Glutamatergic neuron (in vitro differentiated cells): ENCODE measurements around the gene MIA2. TPM values are rescaled to one million over a fixed set of nuclear protein-coding genes. Genes with fewer than 3 reads are reported as not detected.

Source experiments
- DNase-seq: peaks from one replicate; pipeline ENCODE4 v3.0.0; 2022
- H3K27ac Mint-ChIP-seq: one replicate; pipeline ENCODE4 v1.8.0; 2020; ENCODE audit warnings: mild to moderate bottlenecking, mixed read lengths, inconsistent platforms; ENCODE audit not compliant: unreplicated experiment
- H3K27me3 Mint-ChIP-seq: one replicate; pipeline ENCODE4 v1.8.0; 2020; ENCODE audit warnings: mild to moderate bottlenecking, moderate library complexity, mixed read lengths, inconsistent platforms; ENCODE audit not compliant: unreplicated experiment
- H3K36me3 Mint-ChIP-seq: one replicate; pipeline ENCODE4 v1.8.0; 2020; ENCODE audit warnings: mild to moderate bottlenecking, mixed read lengths, inconsistent platforms; ENCODE audit not compliant: unreplicated experiment
- H3K4me1 Mint-ChIP-seq: one replicate; pipeline ENCODE4 v1.8.0; 2020; ENCODE audit warnings: mild to moderate bottlenecking, low read depth, mixed read lengths, inconsistent platforms; ENCODE audit not compliant: unreplicated experiment
- H3K4me3 Mint-ChIP-seq: one replicate; pipeline ENCODE4 v1.8.0; 2020; ENCODE audit warnings: mild to moderate bottlenecking, mixed read lengths, inconsistent platforms; ENCODE audit not compliant: unreplicated experiment
- H3K9me3 Mint-ChIP-seq: one replicate; pipeline ENCODE4 v1.8.0; 2020; ENCODE audit warnings: mild to moderate bottlenecking, moderate library complexity, mixed read lengths, inconsistent platforms; ENCODE audit not compliant: unreplicated experiment
- CTCF ChIP-seq: fragments of 200-600 bp; sonication (generic); IDR thresholded peaks from one replicate; pipeline ENCODE4 v1.5.0; 2021; ENCODE audit not compliant: partially characterized antibody, unreplicated experiment
- total RNA-seq: library from RNA; stranded (reverse); fragmentation: NEBNext Ultra II Directional; extraction: Animal tissue kit (Norgen Biotek cat#: 25700); gene quantifications from one replicate; pipeline ENCODE4 v1.2.1, GENCODE V29; 2021; ENCODE audit not compliant: unreplicated experiment

Gene MIA2
- total RNA-seq, 1 donor from 2014 or later = 9.7 TPM

- H3K4me3 Mint-ChIP-seq = no peak overlapping the region
- peaks cover 15% of the 10 kb centered on the region for H3K9me3 Mint-ChIP-seq
- H3K36me3 Mint-ChIP-seq = peaks cover 20% of the 10 kb centered on the region
- H3K4me1 Mint-ChIP-seq = peaks cover 2% of the 10 kb centered on the region
- DNase-seq = no peak
- peaks cover 8% of the 10 kb centered on the region for H3K27me3 Mint-ChIP-seq
- no peak for TF ChIP-seq CTCF
- no peak overlapping the region for H3K27ac Mint-ChIP-seq
Measured at GRCh38 chr14:39364509-39364908, 130.8 kb downstream of the MIA2 start.

GRCh38 chr14:39365354-39365753 is 131.6 kb downstream of the MIA2 start:
- H3K4me3 Mint-ChIP-seq = no peak overlapping the region
- no peak for TF ChIP-seq CTCF
- no peak for DNase-seq
- peaks cover 2% of the 10 kb centered on the region for H3K4me1 Mint-ChIP-seq
- peaks cover 14% of the 10 kb centered on the region for H3K36me3 Mint-ChIP-seq
- H3K27ac Mint-ChIP-seq = no peak overlapping the region
- peaks cover 13% of the 10 kb centered on the region for H3K9me3 Mint-ChIP-seq
- H3K27me3 Mint-ChIP-seq = peaks cover 8% of the 10 kb centered on the region

GRCh38 chr14:39366460-39367386 is 133.0 kb downstream of the MIA2 start:
- peaks cover 8% of the 10 kb centered on the region for H3K27me3 Mint-ChIP-seq

GRCh38 chr14:39367387-39367751 is 133.7 kb downstream of the MIA2 start:
- Mint-ChIP-seq H3K36me3 (peaks cover 14% of the 10 kb centered on the region), H3K9me3 (peaks cover 13% of the 10 kb centered on the region), H3K4me1 (peaks cover 2% of the 10 kb centered on the region), H3K27ac (no peak overlapping the region), H3K4me3 (no peak overlapping the region), H3K27me3 (peaks cover 8% of the 10 kb centered on the region)
- no peak for DNase-seq
- no peak for TF ChIP-seq CTCF

More at GRCh38 chr14:39366460-39367386, 133.0 kb downstream of the MIA2 start:
- DNase-seq = no peak
- Mint-ChIP-seq H3K4me3 (no peak overlapping the region), H3K4me1 (peaks cover 2% of the 10 kb centered on the region), H3K9me3 (peaks cover 13% of the 10 kb centered on the region), H3K27ac (no peak overlapping the region), H3K36me3 (peaks cover 14% of the 10 kb centered on the region)
- no peak for TF ChIP-seq CTCF
